GM18508 (cell line): Measurements from ENCODE around the gene ABCA10.

ENCODE experiments used
- ATAC-seq: cut with Tn5 transposase; IDR thresholded peaks from one replicate; pipeline ENCODE4 v1.9.1; 2021; ENCODE audit warnings: moderate number of reproducible peaks; ENCODE audit not compliant: insufficient read depth, unreplicated experiment

The ABCA10 gene

GRCh38 chr17:69117855-69118784, 110.5 kb downstream of the ABCA10 start:
- ATAC-seq, result no peak

DNA sequence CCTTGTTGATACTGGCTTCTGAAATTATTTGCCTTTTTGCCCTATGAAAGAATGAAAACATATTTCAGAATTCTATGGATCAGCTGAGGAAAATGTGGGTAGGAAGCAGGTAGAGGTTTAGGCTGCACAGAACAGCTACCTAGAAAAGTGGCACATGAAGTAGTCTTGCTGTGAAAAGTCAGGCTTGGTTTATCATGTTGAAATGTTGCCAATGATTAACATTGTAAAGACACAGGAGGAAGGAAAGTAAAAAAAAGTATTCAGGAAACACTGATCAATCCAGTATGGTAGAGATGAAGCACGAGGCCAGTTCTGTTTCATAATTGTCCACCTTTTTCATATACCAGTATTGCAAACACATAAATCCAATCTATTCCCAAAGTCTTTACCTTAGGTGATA, 116.8 kb downstream of the ABCA10 start:
- ATAC-seq, result no peak

DNA sequence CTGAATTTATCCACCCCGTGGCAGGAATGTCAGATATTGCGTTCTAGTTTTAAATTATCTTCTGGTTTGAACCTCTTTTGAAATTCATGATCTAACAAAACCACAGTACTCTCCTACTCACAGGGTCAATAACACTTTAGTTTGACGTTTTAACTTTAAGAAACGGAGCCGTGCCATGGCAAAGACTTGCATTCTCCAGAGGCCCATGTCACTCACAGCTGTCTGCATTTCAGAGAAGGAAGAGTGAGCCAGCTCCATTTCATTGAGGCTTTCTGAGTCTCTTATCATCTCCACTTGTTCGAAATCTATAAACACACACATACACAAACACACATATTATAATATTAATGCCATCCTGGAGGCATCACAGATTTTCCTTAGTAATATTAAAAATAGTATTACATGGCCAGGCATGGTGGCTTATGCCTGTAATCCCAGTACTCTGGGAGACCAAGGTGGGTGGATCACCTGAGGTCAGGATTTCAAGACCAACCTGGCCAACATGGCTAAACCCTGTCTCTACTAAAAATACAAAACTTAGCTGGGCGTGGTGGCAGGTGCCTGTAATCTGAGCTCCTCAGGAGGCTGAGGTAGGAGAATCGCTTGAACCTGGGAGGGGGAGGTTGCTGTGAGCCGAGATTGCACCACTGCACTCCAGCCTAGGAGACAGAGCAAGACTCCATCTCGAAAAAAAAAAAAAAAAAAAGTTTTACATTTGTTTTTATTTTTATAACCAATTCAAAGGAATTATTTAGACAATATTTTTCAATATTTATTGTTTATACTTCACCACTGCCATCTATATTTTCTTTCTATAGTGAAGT, 122.5 kb downstream of the ABCA10 start:
- ATAC-seq, result no peak

- no peak for ATAC-seq
These were observed 124.9 kb downstream of the ABCA10 start for GRCh38 chr17:69103557-69104233.

GRCh38 chr17:69098625-69099024, 130.0 kb downstream of the ABCA10 start:
- ATAC-seq, result no peak
